GM12878 (cell line): ENCODE measurements around the gene AKR1B15. TPM values are rescaled to one million over a fixed set of nuclear protein-coding genes. Genes with fewer than 3 reads are reported as not detected.

Experiments
- ATAC-seq: fragments of 200-7000 bp; cut with Tn5 transposase; 3 replicates; pipeline ENCODE4 v1.9.1; 2020; ENCODE audit warnings: mild to moderate bottlenecking, moderate library complexity
- BruUV-seq: library from RNA; stranded (reverse); fragments of 400-500 nt; replicated peaks from 2 replicates; lab custom pipeline; 2021; lab: Mats Ljungman, UMichigan
- CTCF ChIA-PET: fragments of 300-600 bp; sonication (Branson Sonifier 250); formaldehyde crosslinking; extraction: SDS; loops from one replicate; lab custom pipeline; 2021; ENCODE audit warnings: inconsistent platforms; lab: Yijun Ruan, JAX
- POLR2A ChIA-PET: fragments of 350-600 bp; formaldehyde crosslinking; extraction: SDS; loops from one replicate; lab custom pipeline; 2021; ENCODE audit warnings: inconsistent platforms; lab: Charles Lee
- RAD21 ChIA-PET: fragments of 300-600 bp; sonication (Branson Sonifier 250); formaldehyde crosslinking; loops from one replicate; lab custom pipeline; 2023; ENCODE audit warnings: antibody characterized with exemption; ENCODE audit not compliant: unreplicated experiment; lab: Charles Lee
- SMC1A ChIA-PET: fragments of 300-600 bp; sonication (Branson Sonifier 250); formaldehyde crosslinking; loops from one replicate; lab custom pipeline; 2023; ENCODE audit not compliant: unreplicated experiment, uncharacterized antibody; lab: Charles Lee
- DNase-seq: peaks from one replicate; pipeline ENCODE4 v3.0.0-alpha.2; 2011; ENCODE audit warnings: low read depth, low spot score
- FAIRE-seq: peaks from 3 replicates; lab custom pipeline; 2011; peaks lifted over from hg19 to GRCh38; lab: Jason Lieb, UNC
- H2AFZ ChIP-seq: 2 replicates; pipeline ENCODE4 v1.6.0; 2011; ENCODE audit warnings: low read depth, low read length, control low read depth; ENCODE audit not compliant: control insufficient read depth
- H3K27ac ChIP-seq: 2 replicates; pipeline ENCODE4 v1.5.1; 2011; ENCODE audit warnings: control low read depth; ENCODE audit not compliant: control insufficient read depth, insufficient read depth
- H3K27me3 ChIP-seq, 2 experiments: replicated peaks in 1 of 2; 2 replicates each; pipeline versions ENCODE4 v1.6.0 to v1.6.1; 2011; ENCODE audit warnings: low read length in 1 of 2; ENCODE audit not compliant: control insufficient read depth in 2 of 2, insufficient read depth in 2 of 2
- H3K36me3 ChIP-seq, 2 experiments: 2 replicates each; pipeline ENCODE4 v1.5.1; 2011; ENCODE audit warnings: low read length in 1 of 2; ENCODE audit not compliant: control insufficient read depth in 2 of 2, insufficient read depth in 2 of 2
- H3K4me1 ChIP-seq: 2 replicates; pipeline ENCODE4 v1.6.1; 2011; ENCODE audit warnings: mild to moderate bottlenecking, low read length, moderate library complexity, mixed read lengths; ENCODE audit not compliant: control insufficient read depth, insufficient read depth
- H3K4me2 ChIP-seq: 2 replicates; pipeline ENCODE4 v1.6.0; 2011; ENCODE audit warnings: control low read depth; ENCODE audit not compliant: control insufficient read depth, insufficient read depth
- H3K4me3 ChIP-seq: fragments of 200-600 bp; sonication (generic); 2 replicates; pipeline ENCODE4 v1.5.1; 2016
- H3K79me2 ChIP-seq: 2 replicates; pipeline ENCODE4 v1.6.0; 2011; ENCODE audit warnings: low read length; ENCODE audit not compliant: control insufficient read depth, insufficient read depth
- H3K9ac ChIP-seq: 2 replicates; pipeline ENCODE4 v1.8.0; 2011; ENCODE audit warnings: low read length, control low read depth, mixed read lengths; ENCODE audit not compliant: control insufficient read depth, insufficient read depth
- H3K9me3 ChIP-seq: replicated peaks from 3 replicates; pipeline ENCODE4 v1.5.1; 2011; ENCODE audit warnings: mild to moderate bottlenecking, low read length; ENCODE audit not compliant: control insufficient read depth, insufficient read depth
- H4K20me1 ChIP-seq: 2 replicates; pipeline ENCODE4 v1.6.0; 2011; ENCODE audit not compliant: control insufficient read depth, insufficient read depth
- CBFB ChIP-seq: IDR thresholded peaks from 2 replicates; pipeline ENCODE4 v1.6.1; 2016; ENCODE audit warnings: antibody characterized with exemption, low read depth
- KAT2A ChIP-seq: conservative IDR thresholded peaks from 2 replicates; pipeline ENCODE4 v1.6.1; 2011; ENCODE audit warnings: low read depth, low read length; ENCODE audit not compliant: control insufficient read depth
- LARP7 ChIP-seq: fragments of 450-650 bp; IDR thresholded peaks from 2 replicates; pipeline ENCODE4 v1.6.1; 2017; ENCODE audit warnings: mild to moderate bottlenecking
- NFIC ChIP-seq: IDR thresholded peaks from 2 replicates; pipeline ENCODE4 v1.6.1; 2012; ENCODE audit warnings: low read depth, mild to moderate bottlenecking, inconsistent platforms, low read length, moderate library complexity
- NR2C1 ChIP-seq: fragments of 450-650 bp; IDR thresholded peaks from 2 replicates; pipeline ENCODE4 v1.6.1; 2017; ENCODE audit warnings: antibody characterized with exemption, mild to moderate bottlenecking, moderate library complexity
- RBBP5 ChIP-seq: fragments of 200-600 bp; sonication (generic); conservative IDR thresholded peaks from 2 replicates; pipeline ENCODE4 v1.6.1; 2016
- YBX1 ChIP-seq: fragments of 450-650 bp; IDR thresholded peaks from 2 replicates; pipeline ENCODE4 v1.6.1; 2016; ENCODE audit warnings: antibody characterized with exemption
- WGBS: methylation state at CpG from one replicate; pipeline ENCODE4 v1.1.6; 2016; ENCODE audit warnings: low lambda C conversion rate; ENCODE audit not compliant: insufficient replicate concordance, insufficient coverage; ENCODE audit errors: missing lambda C conversion rate; 5-methylcytosine and 5-hydroxymethylcytosine counted together
- in situ Hi-C: fragments of 300-500 bp; cut with MboI; formaldehyde crosslinking; loops from 9 replicates; pipeline ENCODE4 v1.14.3; 2018; ENCODE audit warnings: mixed read lengths
- intact Hi-C: fragments of 100-400 bp; cut with micrococcal nuclease; formaldehyde crosslinking; loops from one replicate; pipeline ENCODE4 v1.14.2; 2022; ENCODE audit not compliant: unreplicated experiment
- polyA plus RNA-seq, 11 experiments: library from polyadenylated mRNA; depleted of rRNA in 4 of 11; unstranded in 6 of 11; stranded (reverse) in 5 of 11; fragments of >200 nt; fragmentation: Nextera tagmentation in 4 of 11; fragmentation: Illumina TruSeq in 1 of 11; extraction: Ambion mirVana in 4 of 11; extraction: Trizol in 1 of 11; gene quantifications; 1 replicate in 1 of 11; 2 replicates in 10 of 11; pipeline versions ENCODE4 v1.2.1 to v1.2.3, GENCODE V29; 2011 to 2016; ENCODE audit warnings: inconsistent platforms in 2 of 11, missing spikeins in 2 of 11, low read depth in 1 of 11
- total RNA-seq, 4 experiments: library from RNA; depleted of rRNA in 3 of 4; stranded (reverse); fragments of >200 nt in 3 of 4; fragmentation: Illumina TruSeq in 1 of 4; extraction: Trizol in 1 of 4; gene quantifications; 2 replicates each; pipeline versions ENCODE4 v1.2.1 to v1.2.3, GENCODE V29; 2013 to 2021
- TF ChIP-seq, protein P1 (sequence below): IDR thresholded peaks from 2 replicates; pipeline ENCODE4 v1.6.1; 2011; ENCODE audit warnings: borderline replicate concordance, low read depth, mild to moderate bottlenecking, moderate library complexity, low read length; ENCODE audit not compliant: insufficient read depth, poor library complexity, severe bottlenecking
- TF ChIP-seq, protein P2 (sequence below): IDR thresholded peaks from 2 replicates; pipeline ENCODE4 v1.6.1; 2011; ENCODE audit warnings: low read depth, low read length, improper control_type of control experiment, borderline replicate concordance
- TF ChIP-seq, protein P3 (sequence below), 3 experiments: IDR thresholded peaks in 2 of 3; conservative IDR thresholded peaks in 1 of 3; 2 replicates each; pipeline ENCODE4 v1.5.1; 2011; ENCODE audit warnings: low read depth in 3 of 3, low read length in 3 of 3, mild to moderate bottlenecking in 3 of 3, control low read depth in 2 of 3, moderate library complexity in 2 of 3, inconsistent platforms in 1 of 3, mixed read lengths in 1 of 3; ENCODE audit not compliant: control insufficient read depth in 2 of 3, insufficient read depth in 1 of 3; ENCODE audit errors: extremely low read depth in 1 of 3

The AKR1B15 gene
- total and polyA plus RNA-seq, 10 of the 15 experiments (the other 5 are each of a cell fraction or from before 2014, with no cell fraction given), result 0.06 TPM; not detected in 9

DNA sequence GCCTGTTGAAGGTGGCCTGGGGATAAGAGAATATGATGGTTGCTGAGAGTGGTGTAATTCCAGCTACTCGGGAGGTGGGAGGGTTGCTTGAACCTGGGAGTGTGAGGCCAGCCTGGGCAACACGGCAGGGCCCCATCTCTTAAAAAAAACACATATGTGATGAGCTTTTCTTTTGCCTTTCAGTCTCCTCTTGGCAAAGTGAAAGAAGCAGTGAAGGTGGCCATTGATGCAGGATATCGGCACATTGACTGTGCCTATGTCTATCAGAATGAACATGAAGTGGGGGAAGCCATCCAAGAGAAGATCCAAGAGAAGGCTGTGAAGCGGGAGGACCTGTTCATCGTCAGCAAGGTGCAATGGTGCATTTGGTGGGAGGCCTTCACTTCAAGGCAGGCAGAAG is 18.4 kb upstream of the AKR1B15 start:
- Histone ChIP-seq H3K4me3 (no peak overlapping the region), H4K20me1 (no peaks in the 10 kb centered on the region), H3K9ac (no peak overlapping the region), H3K79me2 (no peaks in the 10 kb centered on the region), H2AFZ (no peak overlapping the region), H3K4me1 (no peaks in the 10 kb centered on the region), H3K36me3 (no peaks in the 10 kb centered on the region), H3K27me3 (peaks cover 2% of the 10 kb centered on the region in 2 experiments; a peak in 2 of 4 replicates), H3K4me2 (no peak overlapping the region), H3K9me3 (no peaks in the 10 kb centered on the region), H3K27ac (no peak overlapping the region)
- BruUV-seq, result no TSS peak
- no peak for DNase-seq
- ChIA-PET POLR2A (no interaction called here), SMC1A (interaction anchor here (1.2 kb wide), 1 partner anchor 14 kb away, joined by 3 read pairs; no protein-coding TSS in a partner anchor), RAD21 (no interaction called here), CTCF (no interaction called here)
- FAIRE-seq, result no peak
- no peak for TF ChIP-seq KAT2A
- TF ChIP-seq, protein P1, sequence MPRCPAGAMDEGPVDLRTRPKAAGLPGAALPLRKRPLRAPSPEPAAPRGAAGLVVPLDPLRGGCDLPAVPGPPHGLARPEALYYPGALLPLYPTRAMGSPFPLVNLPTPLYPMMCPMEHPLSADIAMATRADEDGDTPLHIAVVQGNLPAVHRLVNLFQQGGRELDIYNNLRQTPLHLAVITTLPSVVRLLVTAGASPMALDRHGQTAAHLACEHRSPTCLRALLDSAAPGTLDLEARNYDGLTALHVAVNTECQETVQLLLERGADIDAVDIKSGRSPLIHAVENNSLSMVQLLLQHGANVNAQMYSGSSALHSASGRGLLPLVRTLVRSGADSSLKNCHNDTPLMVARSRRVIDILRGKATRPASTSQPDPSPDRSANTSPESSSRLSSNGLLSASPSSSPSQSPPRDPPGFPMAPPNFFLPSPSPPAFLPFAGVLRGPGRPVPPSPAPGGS, result no peak
- no peak for TF ChIP-seq CBFB
- no peak for TF ChIP-seq NR2C1
- TF ChIP-seq YBX1, result no peak
- TF ChIP-seq LARP7, result no peak
- TF ChIP-seq, protein P2, sequence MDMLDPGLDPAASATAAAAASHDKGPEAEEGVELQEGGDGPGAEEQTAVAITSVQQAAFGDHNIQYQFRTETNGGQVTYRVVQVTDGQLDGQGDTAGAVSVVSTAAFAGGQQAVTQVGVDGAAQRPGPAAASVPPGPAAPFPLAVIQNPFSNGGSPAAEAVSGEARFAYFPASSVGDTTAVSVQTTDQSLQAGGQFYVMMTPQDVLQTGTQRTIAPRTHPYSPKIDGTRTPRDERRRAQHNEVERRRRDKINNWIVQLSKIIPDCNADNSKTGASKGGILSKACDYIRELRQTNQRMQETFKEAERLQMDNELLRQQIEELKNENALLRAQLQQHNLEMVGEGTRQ, result no peak
- TF ChIP-seq RBBP5, result no peak
- TF ChIP-seq NFIC, result no peak
- TF ChIP-seq, protein P3, sequence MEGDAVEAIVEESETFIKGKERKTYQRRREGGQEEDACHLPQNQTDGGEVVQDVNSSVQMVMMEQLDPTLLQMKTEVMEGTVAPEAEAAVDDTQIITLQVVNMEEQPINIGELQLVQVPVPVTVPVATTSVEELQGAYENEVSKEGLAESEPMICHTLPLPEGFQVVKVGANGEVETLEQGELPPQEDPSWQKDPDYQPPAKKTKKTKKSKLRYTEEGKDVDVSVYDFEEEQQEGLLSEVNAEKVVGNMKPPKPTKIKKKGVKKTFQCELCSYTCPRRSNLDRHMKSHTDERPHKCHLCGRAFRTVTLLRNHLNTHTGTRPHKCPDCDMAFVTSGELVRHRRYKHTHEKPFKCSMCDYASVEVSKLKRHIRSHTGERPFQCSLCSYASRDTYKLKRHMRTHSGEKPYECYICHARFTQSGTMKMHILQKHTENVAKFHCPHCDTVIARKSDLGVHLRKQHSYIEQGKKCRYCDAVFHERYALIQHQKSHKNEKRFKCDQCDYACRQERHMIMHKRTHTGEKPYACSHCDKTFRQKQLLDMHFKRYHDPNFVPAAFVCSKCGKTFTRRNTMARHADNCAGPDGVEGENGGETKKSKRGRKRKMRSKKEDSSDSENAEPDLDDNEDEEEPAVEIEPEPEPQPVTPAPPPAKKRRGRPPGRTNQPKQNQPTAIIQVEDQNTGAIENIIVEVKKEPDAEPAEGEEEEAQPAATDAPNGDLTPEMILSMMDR (IDR thresholded peaks at IDR 0.05 in 2 of 3, conservative IDR thresholded peaks at IDR 0.05 in 1 of 3; ENCODE audit: control insufficient read depth in 2 of 3, extremely low read depth in 1 of 3, insufficient read depth in 1 of 3, low read depth in 3 of 3, low read length in 3 of 3), result no peak
- WGBS, result 63% methylated on average over 5 of the region's 5 CpGs
- intact Hi-C loops, result no loop called here
- in situ Hi-C loops, result no loop called here
- no peak for ATAC-seq
